DMS79 (cell line): ENCODE results near the gene CA5B.
"Not testable (repeated sequence)": the region's sequence is repeated elsewhere in the genome, so short reads cannot be mapped to it uniquely, and the experiment has no call there.

ENCODE experiments used
- DNase-seq: peaks from one replicate; lab custom pipeline; 2025; lab: John Stamatoyannopoulos, UW

Gene CA5B

DNA sequence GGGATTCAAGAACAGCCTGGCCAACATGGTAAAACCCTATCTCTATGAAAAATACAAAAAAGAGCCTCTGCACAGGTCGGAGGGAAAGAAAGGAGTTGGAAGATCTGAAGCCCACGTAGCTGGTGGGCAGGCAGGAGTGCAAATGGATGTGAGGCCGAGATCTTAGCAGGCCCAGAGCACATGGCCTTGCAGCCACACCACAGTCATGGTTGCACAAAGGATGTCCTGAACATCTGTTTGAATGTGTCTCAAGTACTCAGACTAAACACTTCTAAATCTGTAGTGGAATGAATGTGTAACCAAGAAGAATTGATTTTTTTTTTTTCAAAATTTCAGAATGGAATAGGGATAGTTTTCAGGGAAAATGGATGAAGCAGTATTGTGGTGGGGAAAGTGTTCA lies 10.8 kb downstream of the CA5B start:
- DNase-seq, result no peak

DNA sequence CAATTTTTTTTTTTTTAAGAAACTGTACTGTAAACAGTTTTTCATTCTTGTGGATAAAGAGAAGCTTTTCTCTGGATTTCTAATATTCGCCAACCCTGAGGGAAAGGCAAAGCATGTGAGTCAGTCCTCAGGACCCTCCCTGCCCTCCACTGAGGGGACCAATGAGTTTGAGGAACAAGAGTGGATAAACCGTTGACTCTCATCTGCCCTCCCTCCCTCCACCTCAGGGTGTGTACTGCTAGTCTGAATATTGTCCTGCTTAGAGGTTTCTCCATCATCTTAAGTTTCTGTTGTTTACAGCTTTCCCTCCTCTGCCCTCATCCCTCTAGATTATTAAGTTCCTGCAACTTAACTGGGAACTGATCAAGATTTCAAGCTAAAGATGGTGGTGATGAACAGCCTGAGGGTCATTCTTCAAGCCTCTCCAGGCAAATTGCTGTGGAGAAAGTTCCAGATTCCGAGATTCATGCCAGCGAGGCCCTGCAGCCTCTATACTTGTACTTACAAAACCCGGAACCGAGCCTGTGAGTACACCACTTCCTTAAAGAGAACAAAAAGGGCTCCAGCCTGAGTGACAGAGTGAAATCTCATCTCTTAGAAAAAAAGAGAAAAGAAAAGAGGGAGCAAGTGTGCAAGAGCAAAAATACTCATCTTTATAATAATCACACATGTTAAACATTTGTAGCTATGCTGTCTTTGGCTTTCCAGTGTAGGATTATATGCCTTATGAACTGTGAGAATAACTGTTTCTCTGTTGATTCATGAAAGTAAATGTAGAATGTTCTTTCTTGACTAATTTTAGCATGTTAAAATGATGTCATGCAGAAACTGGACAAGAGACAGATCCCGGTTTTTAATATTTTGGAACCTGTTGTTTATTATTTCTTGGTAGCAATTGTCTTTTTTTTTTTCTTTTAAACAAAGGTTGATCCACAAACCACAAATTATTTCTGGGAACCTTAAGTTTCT lies 11.9 kb downstream of the CA5B start:
- DNase-seq, result no peak

DNA sequence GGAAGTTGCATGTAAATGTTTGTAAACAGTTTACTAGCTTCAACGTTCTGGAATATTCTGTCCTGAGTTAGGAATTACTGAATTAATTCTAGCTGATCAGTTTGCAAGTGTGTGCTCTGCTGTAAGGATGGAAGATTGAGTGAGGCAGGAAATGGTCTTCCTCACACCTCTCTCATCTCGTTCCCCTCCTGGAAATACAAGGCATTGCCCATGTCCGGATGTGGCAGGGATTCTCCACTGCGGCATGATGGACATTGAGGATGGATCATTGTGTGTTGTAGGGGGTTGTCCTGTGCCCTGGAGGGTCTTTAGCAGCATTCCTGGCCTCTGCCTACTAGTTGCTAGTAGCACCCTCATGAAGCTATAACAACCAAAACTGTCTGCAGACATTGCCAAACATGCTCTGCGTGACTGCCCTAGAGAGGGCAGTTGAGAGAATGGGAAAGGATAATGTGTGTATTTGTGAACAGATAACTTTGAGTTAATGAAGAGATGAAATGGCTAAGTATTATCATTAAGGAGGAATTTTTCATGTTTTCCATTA lies 12.6 kb downstream of the CA5B start:
- DNase-seq, result no peak

DNA sequence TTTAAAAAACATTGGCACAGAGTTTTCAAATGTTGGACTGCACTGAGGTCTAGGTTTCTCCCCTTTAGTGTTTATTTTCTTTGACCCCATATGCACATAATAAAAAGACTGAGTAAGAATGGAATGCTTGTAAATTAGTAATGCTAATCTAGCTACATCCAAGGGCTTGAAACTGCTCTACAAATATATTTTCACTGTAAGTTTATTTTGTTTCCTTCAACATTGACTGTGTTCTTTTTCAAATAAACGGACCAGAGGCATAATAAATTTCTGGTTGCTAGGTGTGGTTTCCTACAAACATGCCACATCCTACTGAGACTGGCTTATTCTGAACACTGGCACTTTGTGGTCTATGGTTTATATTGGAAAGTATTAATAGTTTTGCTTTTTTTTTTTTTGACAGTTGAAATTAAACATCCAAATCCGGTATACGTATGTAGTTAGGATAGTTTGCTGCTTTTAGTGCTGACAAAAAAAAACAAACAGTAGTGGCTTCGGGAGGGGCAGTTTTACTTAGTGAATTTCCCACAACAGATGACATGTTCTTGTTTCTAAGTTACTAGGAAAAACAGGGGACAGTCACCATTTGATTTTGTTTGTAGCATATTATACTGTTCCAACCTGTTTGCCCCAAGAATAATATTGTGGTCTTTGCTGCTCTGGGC lies 13.2 kb downstream of the CA5B start:
- no peak for DNase-seq

DNA sequence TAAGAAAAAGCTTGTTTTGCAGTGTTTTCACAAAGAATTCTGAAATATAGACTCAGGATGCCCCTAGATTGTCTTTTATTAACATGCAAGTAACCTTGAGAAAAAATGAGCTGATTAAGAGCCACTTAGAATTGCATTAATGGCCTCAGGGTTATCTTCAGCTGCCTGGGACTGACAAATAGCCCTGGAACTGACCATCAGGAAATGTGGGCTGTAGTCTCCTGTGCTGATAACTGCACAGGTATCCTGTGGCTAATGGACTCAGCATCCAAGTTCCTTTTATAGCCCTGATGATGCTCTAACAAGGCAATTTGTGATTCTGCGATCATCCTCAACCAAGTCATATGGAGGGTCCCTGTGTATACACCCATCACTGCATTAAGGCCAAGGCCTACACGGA lies 17.0 kb downstream of the CA5B start:
- no peak for DNase-seq

DNA sequence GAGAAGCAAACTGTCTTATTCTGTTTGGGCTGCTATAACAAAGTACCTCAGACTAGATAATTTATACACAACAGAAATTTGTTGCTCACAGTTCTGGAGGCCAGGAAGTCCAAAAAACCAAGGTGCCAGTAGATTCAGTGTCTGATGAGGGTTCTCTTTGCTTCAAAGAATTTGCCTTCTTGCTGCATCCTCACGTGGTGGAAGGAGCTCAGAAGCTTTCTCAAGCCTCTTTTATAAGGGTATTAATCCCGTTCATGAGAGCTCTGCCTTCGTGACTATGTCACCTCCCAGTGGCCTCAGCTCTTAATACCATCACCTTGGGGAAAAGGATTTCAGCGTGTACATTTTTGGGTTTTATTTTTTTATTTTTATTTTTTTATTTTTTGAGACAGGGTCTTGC lies 20.1 kb downstream of the CA5B start:
- DNase-seq, result no peak

DNA sequence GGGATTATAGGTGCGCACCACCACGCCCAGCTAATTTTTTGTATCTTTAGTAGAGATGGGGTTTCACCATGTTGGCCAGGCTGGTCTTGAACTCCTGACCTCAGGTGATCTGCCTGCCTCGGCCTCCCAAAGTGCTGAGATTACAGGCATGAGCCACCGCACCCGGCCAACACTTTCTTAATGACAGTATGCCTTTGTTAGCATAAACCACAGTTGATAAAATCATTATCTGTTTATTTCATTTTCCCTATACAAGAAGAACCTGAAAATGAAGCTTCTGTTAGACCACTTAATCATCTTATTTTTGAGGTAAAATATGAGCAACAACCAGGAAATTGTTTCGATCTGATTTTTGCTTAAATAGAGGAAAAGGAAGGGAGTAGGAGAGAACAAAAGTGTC lies 21.8 kb downstream of the CA5B start:
- not testable (repeated sequence) for DNase-seq

DNA sequence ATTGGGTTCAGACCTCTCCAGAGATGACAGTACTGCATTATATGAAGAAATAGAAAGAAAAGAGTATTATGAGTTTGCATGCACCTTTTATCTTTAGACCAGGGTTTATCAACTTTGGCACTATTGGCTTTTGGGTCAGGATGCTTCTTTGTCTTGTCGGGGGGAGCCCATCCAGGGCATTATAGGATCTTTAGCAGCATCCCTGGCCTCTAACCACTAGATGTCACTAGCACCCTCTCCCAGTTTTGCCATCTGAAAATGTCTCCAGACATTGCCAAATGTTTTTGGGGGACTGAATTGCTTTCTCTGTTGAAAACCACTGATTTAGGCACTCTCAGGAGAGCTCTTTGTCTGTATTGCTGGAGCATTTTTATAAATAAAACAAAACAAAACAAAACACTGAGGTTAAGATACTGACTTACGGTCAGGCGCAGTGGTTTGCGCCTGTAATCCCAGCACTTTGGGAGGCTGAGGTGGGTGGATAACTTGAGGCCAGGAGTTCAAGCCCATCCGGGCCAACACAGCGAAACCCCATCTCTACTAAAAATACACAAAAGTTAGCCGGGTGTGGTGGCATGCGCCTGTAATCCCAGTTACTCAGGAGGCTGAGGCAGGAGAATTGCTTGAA lies 23.6 kb downstream of the CA5B start:
- no peak for DNase-seq

DNA sequence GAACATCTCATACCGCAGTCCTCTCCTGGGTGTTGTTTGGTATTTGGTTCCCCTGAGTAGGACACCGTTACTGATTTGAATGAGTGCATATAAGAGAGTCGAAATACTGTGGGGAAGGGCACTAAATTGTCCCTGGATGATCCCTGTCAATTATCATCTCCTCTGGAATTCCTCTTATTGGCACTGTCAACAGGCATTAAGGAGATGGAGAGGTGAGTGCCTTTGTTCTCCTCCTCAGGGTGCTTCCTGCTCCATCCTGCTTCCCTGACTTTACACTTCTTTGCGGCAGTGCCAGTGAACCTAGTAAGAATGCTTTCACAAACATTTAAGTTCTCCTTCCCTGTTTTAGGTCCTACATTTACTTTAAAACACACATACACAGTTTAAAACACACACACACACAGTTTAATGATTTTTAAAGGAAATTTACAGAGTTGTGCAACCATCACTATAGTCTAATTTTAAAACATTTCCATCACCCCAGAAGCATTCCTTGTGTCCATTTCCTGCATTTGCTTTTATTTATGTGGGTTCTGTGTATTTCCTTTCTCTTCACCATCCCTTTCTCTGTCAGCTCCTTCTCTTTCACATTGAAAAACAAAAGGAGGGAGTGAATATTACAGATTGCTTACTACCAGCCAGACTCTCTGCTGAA lies 31.4 kb downstream of the CA5B start:
- no peak for DNase-seq

DNA sequence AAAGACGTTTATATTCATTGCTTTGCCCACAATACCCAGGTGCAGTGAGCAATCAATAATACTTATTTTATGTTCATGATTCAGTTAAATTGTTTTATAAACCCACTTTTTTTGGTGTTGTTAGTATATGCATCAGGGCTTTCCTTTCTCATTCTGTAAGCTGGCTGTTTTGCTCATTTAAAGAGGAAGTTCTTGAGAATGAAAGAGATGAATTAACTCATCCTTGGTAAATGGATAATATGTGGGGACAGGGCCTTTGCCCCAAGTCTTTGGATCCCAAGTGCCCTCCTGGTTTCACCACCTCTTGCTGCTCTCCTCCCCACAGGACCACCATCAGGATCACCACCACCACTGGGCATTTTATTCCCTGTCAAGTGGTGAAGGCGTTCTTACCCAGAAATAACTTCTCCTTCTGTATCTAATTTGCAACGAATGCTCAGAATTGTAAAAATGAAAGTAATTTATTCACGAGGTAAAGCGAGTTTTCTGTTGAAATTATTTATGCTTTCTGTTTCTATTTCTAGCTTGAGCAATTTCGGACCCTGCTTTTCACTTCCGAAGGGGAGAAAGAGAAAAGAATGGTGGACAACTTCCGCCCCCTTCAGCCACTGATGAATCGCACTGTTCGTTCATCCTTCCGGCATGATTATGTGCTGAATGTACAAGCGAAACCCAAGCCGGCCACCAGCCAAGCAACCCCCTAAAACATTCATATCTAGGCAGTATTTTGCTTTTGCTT lies 44.1 kb downstream of the CA5B start:
- no peak for DNase-seq

DNA sequence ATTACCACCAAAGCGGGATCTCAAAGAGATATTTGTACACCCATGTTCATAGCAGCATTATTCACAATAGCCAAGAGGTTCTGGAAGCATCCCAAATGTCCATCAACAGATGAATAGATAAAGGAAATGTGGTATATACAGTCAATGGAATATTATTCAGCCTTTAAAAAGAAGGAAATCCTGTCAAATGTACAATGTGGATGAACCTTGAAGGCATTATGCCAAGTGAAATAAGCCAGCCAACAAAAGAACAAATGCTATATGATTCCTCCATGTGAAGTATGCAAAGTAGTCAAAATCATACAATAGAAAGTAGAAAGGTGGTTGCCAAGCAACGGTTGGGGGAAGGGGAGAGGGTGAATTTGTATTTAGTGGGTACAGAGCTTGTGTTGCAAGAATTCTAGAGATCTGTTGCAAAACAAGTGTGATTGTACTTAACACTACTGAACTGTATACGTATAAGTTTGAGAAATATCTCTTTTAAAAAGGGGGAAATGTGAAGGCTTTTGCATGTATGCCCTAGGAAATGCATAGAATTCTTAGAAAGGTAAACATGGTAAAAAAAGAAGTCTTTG lies 47.2 kb downstream of the CA5B start:
- no peak for DNase-seq

DNA sequence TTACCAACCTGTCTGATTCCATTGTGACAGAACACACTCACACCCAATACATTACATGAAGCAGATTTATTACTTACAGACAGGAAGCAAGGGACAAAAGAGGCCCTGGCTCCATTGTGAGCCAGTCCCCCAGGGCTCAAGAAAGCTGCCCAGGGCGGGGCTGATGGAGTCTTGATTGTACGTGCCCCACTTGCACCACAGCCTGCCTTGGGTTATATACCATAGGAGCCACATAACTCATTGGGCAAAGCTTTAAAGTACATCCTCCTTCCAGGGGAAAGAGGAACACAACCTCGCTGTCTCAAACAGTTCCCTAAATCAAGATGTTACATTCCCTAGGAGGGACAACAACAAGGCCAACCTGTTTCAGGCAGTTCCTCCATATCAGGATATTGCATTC lies 48.8 kb downstream of the CA5B start:
- no peak for DNase-seq

DNA sequence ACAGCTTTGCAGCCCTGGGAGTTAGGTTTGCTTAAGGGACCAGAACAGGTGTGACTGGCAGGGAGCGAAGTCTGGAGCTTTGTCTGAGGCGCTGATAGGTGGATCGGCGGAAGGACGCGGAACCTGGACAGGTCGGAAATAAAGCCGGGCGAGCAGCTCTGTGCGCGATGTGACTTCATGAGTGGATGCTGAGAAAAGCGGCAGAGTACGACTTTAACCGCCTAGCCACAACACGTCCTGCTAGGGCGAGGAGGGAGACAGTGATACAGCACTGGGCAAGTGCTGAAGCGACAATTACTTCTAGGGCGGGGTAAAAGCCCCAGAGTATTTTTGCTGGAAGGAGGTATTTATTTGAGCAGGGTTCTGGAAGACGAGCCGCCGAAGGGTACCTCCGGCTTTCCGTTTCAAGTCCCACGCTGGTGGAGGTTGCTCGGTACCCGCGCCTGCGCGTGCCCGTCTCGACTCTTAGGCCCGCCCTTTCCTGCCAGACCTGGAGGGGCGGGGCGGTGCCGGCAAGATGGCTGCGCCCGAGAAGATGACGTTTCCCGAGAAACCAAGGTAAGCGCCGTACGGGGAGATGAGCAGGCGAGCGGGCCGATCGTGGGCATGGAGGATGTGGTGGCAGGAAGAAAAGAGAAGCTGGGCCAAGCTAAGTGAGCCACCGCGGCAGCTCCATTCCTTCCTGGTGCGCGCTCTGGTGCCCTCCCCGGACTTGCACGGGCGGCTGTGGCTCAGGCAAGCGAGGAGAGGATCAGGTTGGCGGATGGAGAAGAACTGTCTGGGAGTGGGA lies 52.1 kb downstream of the CA5B start, which contains the start of gene ZRSR2:
Gene ZRSR2, plus strand, starts transcription at position 506 of the 790 bp plus-strand sequence. Its CDS starts 12 bp downstream, at position 518.
- DNase-seq, result peak; percentile 51

DNA sequence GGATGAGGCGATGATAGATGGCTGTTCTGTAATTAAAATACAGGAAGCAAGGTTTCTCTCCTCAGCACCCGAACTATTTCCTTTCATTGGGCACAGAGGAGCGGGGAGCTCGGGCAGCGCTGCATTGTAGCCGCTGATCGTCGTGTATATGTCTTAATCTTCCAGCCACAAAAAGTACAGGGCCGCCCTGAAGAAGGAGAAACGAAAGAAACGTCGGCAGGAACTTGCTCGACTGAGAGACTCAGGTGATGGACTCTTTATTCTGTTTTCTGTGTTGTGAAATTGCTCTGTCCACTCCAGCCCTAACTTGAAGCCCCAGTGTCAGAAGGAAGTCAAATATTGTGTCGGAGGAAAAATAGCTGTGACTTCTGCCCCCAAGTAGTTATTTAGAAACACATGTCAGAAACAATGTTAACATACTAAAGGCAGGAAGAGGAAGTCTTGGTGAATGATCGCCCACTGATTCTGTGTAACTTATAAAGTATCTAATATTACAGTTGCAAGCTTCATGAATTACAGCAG lies 52.8 kb downstream of the CA5B start:
- no peak for DNase-seq

DNA sequence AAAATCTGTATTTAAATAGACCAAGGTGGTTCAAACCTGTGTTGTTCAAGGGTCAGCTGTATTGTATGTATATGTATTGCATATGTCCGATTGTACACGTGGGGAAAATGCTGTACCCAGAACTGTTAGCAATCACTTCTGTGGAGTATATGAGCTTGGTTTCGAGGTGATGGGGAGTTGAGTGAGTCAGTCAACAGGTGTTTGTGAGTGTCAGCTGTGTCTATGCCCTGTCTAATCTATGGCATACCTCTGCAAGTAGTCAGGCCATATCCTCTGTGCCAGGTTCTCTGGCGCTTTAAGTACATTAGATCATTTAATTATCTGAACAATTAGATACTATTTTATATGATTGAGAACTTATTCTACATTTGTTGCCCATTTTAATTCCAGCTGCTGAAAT lies 59.6 kb downstream of the CA5B start:
- no peak for DNase-seq

DNA sequence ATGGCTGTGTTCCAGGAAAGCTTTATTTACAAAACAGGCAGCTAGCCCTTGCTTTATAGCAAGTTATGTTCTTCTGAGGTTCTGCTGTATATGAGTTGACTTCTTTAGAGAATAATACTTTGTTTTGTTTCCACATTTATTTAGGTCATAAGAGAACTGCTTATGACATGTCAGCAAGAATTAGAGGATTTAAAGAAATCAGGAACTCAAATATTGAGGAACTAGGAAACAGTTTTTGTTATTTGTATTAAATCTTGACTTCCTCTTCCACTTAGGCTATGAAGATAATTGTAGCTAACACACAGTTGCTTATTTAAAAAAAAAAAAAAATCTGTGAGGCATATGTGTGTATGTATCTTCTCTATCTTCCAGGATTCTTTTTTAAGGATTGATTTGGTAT lies 66.5 kb downstream of the CA5B start:
- DNase-seq, result no peak

DNA sequence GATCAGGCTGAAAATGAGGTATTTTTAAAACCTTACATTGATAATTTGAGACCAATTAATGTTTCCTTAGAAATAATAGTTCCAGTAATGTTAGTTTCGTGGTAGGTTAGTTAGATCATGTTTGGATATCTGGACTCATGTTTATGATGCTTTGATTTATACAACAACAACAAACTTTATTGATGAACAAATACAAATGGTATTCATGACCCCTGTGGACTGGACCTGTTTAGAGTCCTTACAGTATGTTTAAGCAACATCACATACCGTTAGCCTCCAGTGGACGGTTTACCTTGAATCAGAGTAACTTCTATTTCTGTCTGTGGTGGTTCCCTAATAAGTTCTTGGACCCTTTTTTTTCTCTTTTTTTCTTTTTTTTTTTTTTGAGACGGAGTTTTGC lies 70.2 kb downstream of the CA5B start:
- no peak for DNase-seq

DNA sequence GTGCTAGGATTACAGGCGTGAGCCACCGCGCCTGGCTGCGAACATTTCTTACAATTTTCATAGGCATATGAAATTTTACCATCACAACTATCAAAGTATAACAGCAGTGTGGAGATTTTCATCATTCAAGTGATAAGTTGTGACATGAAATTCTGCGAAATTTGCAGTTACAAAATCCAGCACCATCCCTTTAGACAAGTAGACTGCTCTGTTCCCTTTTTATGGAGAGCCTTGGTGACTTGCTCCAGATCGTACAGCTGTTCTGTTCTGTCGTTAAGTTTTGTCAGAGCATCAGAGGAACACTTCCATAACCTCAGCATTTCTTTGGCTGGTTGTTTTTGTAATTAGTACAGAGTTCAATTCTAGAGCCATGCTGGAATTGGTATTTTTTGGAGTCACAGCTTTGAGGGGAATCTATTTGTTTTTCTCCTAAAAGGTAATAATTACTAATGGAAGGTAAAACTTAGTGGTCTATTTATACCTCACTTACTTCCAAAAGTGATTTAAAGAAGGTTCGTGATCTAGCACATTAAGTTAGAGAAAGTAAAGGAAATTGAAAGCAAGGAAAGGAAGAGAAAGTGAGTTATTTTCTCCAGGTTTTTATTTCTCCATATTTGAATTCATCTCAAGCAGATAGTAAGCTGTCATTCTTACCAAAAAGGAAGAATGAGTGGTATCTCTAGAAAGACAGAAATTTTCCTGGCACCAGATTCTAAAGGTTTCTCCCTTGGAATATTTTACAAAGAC lies 74.3 kb downstream of the CA5B start:
- DNase-seq, result no peak

DNA sequence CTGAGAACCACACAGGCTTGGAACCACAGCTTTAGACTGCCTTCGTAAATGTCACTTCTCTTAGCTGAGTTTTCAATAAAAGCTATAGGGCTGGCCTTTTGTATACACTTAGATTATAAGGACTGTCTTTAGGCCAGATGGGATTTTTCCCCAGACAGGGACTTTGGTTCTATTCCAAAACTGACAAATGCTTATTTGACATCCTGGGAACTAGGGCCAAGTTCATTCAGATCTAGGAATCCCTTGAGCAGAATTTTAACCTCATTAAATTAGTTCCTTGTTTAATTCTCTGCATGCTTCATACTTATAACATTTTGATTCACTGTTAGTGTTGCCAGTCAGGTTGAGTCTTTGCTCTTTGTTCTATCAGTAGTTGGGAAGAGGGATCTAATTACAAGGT lies 75.3 kb downstream of the CA5B start:
- DNase-seq, result no peak
